Esophagus mucosa (tissue), 1 donor: ENCODE data around the gene BARX2. TPM values are rescaled to one million over a fixed set of nuclear protein-coding genes. Genes with fewer than 3 reads are reported as not detected.

Experiments
- ATAC-seq: fragments of 200-7000 bp; cut with Tn5 transposase; one replicate; pipeline ENCODE4 v1.9.1; 2020
- total RNA-seq: library from RNA; stranded (reverse); gene quantifications from one replicate; pipeline ENCODE4 v1.2.4, GENCODE V29; 2023
- donor health status: DM: yes; HTN: yes; CAD: no.

BARX2 gene
- total RNA-seq, 1 donor from 2014 or later = 92.8 TPM

DNA sequence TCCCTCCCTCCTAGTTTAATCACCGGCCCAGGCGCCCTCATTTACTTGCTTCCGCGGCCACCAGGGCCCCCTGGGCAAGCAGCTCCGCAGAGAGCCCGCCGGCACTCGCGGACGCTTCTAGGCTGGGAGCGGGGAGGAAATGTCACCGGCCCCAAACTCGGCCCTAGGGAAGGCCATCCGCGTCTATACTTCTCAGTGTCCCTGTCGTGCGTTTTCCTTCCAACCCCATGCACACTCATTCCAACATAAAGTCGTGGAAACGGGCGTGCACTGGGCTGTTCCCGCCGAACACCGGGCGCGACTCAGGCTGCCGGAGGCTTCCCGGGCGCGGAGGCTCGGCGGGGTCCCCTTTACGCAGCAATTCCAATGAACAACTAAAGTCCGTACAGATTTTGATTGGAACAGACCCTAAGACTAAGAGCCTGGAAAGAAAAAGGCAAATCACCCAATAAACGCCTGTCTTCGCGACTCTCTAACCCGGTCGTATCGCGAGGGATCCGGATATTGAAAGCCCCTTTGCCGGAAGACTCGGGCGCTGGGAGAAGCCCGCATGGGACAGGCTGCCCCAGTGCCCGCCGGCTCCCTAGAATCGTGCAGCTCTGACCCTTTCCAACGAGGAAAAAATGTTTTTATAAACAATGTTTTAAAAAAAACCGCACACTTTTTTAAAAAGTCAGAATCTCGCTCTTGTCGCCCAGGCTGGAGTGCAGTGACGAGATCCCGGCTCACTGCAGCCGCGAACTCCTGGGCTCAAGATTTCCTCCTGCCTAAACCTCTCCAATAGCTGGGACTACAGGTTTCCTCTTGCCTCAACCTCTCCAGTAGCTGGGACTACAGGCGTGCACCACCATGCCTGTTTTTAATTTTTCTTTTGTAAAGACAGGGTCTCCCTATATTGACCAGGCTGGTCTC, 1.3 kb upstream of the BARX2 start:
- peak; percentile 47 for ATAC-seq

GRCh38 chr11:129374993-129375750, 476 bp upstream of the BARX2 start:
- ATAC-seq = peak; percentile 82

DNA sequence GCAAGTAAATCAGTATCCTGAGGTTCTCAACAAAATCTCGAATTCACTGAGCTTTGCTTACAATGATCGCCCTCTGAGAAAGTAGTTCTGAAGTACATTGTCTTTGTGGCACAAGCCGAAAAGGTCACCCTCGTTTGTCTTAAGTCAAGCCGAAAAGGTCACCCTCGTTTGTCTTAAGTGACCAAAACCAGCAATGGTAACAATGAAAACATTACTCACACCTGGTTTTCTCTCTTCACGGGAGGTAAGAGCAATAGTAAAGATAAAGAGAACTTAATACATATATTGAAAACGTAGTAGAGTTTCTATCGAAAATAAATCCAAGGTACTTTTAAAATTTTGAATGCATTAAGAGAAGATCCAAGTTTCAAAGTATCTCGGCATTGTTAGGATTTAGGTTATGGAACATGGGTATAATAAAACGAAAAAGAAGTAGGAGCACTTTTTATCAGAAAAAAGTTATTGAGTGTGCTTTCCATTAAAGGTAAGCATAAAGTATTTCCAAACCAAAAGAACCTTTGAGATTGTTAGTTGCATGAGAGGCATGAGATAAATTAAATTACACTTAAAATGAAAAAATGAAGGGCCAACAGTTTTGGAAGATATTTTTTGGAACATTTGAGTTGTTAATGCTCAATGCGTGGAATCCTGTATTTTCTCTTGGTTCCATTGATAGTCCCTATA, 1.2 kb downstream of the BARX2 start:
- ATAC-seq = no peak

- peak; percentile 24 for ATAC-seq
These were observed 2.1 kb downstream of the BARX2 start for GRCh38 chr11:129377739-129378138.

DNA sequence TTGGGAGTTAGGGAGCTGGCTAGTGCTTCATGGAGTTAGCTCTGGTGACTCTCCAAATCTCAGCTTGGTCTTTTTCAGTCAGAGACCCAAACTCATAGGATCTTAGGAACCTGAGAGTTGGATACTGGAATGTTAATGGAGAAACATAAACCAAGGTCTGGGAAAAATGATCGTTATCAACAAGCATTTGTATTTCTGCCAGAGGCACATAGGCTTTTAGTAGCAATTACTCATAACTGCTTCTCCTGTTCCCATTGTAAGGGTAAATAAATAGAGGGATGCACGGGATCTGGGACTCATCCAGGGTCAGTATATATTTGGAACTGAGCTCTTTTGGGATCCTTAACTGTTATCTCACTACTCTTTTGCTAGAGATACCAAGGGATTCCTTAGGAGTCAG, 4.8 kb downstream of the BARX2 start:
- no peak for ATAC-seq

DNA sequence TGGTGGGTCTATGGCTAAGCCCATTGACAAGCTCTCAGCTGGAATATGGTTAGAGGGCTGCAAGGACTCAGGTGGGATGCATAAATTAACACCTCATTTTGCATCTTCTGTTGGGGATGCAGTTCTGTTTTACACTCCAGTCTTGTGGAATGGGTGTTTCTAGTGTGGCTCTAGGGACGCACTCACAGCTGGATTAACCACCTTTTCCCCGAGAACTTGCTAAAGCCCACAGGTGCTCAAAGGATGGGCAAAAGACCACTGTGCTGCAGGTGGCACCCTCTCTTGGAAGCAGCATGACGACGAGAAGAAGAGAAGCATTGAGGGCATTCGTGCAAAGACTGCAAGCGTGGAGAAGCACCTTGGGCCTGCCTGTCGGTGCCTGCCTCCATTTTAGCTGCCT, 6.9 kb downstream of the BARX2 start:
- no peak for ATAC-seq

GRCh38 chr11:129383060-129383459, 7.4 kb downstream of the BARX2 start:
- no peak for ATAC-seq

GRCh38 chr11:129383502-129383901, 7.9 kb downstream of the BARX2 start:
- ATAC-seq = no peak

DNA sequence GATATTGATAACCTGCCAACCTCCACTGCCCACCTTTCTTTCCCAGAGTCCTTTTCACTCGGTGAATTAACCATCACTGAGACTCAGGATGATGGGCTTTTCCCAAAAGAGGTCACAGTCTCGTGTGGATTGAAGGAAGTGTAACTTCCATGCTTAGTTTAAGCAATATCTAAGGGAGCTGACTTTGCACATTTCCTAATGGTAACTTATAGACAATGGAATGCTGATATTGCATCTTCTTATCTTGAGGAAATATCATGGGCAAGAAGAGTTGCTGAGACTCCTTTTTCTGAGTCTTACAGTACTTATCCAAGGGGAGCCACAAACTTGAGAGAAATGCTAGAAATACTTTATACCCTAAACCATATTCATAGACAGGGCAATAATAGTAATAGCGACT, 8.8 kb downstream of the BARX2 start:
- ATAC-seq = no peak

GRCh38 chr11:129385801-129386200, 10.2 kb downstream of the BARX2 start:
- ATAC-seq = no peak

DNA sequence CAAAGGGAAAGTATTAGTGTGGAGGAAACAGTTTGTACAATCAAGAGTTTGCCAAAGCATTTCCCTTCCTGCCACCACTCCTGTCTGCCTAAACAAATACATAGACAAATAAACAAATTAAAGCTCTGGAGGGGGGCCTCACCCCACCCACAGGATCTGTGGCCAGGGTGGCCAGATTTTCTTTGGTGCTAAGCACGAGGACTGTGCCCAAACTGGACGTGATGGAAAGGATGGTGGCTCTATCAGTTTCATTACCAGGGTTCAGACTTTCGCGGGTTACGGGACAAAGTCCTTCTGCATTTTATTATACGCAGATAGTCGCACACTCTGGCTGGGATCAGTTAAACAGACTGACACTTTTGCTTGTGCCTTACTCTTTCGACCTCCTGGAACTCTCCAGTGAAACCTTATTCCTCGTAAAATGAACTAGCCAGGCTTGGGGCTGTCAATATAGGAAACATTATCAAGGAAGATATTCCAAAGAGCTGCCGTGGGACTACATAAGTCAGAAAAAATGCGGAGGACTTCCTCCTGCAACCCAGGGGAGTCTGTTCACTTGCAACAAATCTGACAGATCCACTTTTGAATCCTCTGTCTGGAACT, 11.2 kb downstream of the BARX2 start:
- no peak for ATAC-seq

DNA sequence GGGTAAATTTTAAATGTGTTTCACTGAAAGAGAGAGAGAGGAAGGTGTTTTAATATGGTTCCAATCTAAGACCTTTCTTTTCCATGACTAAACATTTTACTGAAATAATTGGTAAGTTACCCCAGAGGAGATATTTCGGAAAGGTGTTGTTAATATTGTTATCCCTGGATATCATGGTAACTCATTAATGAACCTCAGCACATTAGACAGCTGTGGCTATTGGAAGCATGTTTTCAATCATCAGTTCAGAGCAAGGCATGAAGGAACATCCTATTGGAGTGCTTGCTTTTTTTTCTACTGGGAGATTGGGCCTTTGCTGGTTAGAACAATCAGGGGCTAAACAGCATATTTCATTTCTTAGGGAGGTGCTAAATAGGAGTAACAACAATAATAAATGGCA, 11.8 kb downstream of the BARX2 start:
- ATAC-seq = no peak

GRCh38 chr11:129388824-129389223, 13.2 kb downstream of the BARX2 start:
- ATAC-seq = no peak

- peak; percentile 30 for ATAC-seq
These were observed 14.7 kb downstream of the BARX2 start for GRCh38 chr11:129390303-129390821.

DNA sequence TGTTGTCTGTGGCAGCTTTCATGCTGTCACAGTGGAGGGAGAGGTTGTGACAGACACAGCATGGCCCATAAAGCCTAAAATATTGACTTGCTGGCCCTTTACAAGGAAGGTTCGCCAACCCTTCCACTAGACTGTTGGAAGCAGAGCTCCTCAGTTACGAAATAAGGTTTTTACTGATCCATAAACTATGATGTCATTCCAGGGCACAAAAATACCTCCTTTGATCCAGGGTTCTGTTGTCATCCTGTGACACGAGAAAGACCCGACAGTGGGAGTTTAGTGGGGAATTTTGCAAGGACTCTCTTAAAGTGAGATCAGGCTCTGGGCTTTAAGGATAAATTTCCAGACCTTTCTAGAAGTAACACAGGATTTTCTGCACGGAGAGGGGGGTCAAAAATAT, 15.7 kb downstream of the BARX2 start:
- ATAC-seq = no peak

DNA sequence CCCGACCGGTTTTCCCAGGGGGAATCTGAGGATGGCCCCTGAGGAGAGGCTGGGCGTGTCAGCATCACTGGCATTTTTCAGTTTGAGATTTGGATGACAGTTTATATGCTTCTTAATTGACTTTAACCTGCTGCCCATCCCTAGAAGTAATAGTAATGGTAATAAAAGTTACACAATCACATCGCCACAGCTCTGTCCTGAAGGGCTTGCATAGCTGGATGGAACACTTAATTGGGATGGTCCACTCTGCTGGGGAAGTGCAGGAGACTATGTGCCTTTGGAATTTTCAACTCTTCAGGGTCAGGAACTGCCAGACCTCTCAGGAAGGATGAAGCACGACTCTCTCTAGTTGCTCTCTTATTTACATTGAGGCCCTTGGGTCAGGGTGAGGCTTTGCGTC, 16.2 kb downstream of the BARX2 start:
- ATAC-seq = no peak

DNA sequence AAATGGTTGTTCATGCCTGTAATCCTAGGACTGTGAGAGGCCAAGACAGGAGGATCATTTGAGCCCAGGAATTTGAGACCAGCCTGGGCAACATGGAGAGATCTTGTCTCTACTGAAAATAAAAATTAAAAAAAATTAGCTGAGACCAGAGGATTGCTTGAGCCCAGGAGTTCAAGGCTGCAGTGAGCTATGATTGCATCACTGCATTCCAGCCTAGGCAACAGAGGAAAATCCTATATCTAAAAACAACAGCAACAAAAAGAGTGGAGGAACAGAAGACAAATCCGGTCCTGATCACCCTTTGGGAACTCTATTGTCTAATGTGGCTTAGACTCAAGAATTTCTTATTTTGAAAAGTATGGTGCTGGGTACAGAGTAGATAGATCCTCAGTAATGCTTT, 17.3 kb downstream of the BARX2 start:
- ATAC-seq = no peak

- no peak for ATAC-seq
These were observed 19.1 kb downstream of the BARX2 start for GRCh38 chr11:129394709-129395108.

DNA sequence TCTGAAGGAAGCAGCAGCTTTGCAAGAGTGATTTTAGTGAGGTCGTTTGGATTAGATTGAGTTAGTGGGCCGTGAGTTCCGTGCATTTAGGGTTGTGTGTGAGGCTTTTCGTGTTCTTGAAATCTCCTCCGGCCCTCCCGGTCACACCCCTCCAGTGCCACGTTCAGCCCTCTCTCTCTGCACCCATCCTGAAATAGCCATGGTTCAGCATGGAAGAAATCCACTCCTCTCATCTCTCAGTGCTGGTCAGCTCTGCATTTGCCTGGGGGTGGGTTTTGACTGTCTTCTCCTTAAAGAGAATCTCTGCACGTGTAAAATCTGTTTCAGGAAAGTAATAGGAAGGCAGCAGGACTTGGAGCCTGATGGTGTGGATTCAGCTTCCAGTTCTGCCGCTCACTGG, 19.8 kb downstream of the BARX2 start:
- no peak for ATAC-seq

- no peak for ATAC-seq
These were observed 20.2 kb downstream of the BARX2 start for GRCh38 chr11:129395883-129396282.

DNA sequence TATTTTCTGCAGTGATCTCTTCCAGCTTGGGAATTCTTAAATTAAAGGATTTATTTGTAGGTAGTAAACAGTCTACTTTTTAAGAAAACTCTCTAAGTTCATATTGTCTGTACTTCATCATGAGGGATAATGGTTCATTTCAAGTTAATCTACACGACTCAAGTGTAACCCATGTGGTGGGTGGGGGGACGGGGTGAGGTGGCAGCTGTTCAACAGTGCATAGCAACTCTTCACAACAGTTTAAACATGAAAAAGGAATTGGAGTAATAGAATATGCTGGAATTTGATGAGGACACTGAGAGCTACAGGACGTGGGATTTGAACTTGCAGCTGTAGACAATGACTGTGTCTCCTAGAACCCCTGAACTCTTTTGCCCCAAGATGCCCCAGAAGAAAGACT, 20.8 kb downstream of the BARX2 start:
- ATAC-seq = no peak
